ENCODE measurements around the gene GDPD5.

Gene GDPD5

DNA sequence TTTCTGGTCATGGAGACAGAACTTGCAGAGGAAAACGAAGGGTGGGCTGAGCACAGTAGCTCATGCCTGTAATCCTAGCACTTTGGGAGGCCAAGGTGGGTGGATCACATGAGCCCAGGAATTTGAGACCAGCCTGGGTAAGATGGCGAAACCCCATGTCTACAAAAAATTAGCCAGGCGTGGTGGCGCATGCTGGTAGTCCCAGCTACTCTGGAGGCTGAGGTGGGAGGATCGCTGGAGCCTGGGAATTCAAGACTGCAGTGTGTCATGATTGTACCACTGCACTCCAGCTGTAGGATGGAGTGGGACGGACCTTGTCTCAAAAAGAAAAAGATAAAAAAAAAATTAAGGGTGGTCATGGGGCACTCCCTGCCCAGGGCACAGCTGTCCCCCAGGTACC lies 42.2 kb upstream of the GDPD5 start:
- TF ChIP-seq, protein P1, sequence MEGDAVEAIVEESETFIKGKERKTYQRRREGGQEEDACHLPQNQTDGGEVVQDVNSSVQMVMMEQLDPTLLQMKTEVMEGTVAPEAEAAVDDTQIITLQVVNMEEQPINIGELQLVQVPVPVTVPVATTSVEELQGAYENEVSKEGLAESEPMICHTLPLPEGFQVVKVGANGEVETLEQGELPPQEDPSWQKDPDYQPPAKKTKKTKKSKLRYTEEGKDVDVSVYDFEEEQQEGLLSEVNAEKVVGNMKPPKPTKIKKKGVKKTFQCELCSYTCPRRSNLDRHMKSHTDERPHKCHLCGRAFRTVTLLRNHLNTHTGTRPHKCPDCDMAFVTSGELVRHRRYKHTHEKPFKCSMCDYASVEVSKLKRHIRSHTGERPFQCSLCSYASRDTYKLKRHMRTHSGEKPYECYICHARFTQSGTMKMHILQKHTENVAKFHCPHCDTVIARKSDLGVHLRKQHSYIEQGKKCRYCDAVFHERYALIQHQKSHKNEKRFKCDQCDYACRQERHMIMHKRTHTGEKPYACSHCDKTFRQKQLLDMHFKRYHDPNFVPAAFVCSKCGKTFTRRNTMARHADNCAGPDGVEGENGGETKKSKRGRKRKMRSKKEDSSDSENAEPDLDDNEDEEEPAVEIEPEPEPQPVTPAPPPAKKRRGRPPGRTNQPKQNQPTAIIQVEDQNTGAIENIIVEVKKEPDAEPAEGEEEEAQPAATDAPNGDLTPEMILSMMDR (IDR thresholded peaks at IDR 0.05; ENCODE audit: low read depth, low read length): no peak
- no peak overlapping the region for H3K4me3 ChIP-seq (ENCODE audit: low read depth, low read length)

DNA sequence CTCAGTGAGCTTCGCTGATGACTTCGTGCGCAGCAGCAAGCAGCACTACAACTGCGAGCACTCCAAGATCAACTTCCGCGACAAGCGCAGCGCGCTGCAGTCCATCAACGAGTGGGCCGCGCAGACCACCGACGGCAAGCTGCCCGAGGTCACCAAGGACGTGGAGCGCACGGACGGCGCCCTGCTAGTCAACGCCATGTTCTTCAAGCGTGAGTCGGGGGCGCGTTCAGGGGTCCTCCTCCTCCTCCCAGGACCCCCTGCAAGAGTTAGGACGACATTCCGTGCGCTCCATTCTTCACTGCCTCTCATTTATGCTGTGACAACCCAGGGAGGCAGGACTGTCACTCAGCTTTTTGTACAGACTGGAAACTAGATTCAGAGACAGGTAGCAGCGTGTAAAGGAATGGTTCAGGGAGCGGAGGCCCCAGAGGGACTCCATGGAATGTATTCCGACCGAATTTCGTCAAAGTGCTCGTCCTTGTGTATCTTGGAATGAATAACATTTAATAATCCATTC lies 41.1 kb upstream of the GDPD5 start:
- TF ChIP-seq, protein P1 (IDR thresholded peaks at IDR 0.05; ENCODE audit: low read depth, low read length): no peak
- H3K4me3 ChIP-seq (ENCODE audit: low read depth, low read length): no peak overlapping the region; the same call in 1 of the 2 replicates

DNA sequence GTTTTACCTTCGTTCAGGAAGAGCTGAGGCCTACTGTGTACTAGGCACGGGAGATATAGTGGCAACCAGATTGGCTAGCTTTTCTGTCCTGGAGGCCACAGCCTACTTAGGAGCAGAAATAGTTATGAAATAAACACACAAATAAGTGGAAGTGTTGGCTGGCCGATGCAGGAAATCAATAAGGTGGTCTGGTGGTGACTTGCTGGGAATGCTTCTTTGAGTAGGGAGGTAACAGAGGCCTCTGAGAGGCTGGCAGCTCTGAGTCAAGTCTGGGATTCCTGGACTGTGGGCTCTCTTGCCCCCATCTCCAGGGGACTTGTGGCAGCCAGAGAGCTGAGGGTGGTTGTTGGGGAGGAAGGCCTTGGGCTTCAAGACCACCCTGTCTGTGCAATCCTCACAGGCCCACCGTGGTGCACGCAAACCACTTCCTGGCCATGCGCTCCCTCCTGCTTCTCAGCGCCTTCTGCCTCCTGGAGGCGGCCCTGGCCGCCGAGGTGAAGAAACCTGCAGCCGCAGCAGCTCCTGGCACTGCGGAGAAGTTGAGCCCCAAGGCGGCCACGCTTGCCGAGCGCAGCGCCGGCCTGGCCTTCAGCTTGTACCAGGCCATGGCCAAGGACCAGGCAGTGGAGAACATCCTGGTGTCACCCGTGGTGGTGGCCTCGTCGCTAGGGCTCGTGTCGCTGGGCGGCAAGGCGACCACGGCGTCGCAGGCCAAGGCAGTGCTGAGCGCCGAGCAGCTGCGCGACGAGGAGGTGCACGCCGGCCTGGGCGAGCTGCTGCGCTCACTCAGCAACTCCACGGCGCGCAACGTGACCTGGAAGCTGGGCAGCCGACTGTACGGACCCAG lies 40.4 kb upstream of the GDPD5 start:
- peak overlapping the region; percentile 86 for H3K4me3 ChIP-seq (ENCODE audit: low read depth, low read length)
- TF ChIP-seq, protein P1 (IDR thresholded peaks at IDR 0.05; ENCODE audit: low read depth, low read length): no peak

DNA sequence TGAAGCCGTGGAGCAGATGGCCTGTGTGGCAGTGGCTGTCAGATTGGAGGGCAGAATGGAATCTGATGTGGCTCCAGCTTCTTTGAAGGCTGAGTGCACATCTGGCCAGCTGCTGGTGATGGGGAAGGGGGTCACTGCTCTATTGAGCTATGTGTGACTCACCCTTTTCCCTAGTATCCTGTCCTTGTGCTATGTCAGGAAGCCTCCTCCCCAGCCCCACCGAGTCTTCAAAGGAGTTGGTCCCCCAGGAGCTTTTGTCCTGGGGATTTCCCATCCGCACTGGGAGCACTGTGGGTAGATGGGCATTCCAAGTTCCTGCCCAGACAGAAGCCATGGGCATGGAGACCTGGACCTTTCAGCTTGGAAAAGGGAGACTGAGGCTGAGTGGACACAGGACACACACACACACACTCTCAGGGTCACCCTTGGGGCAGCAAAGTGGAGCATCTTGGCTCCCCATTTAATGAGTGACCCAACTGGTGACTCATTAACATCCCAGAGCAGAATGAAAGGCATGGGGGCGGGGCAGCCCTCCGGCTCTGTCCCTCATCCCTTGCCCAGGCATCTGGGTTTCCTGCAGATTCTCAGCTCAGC lies 39.6 kb upstream of the GDPD5 start:
- H3K4me3 ChIP-seq (ENCODE audit: low read depth, low read length): peak overlapping the region; percentile 86
- TF ChIP-seq, protein P1 (IDR thresholded peaks at IDR 0.05; ENCODE audit: low read depth, low read length): no peak

DNA sequence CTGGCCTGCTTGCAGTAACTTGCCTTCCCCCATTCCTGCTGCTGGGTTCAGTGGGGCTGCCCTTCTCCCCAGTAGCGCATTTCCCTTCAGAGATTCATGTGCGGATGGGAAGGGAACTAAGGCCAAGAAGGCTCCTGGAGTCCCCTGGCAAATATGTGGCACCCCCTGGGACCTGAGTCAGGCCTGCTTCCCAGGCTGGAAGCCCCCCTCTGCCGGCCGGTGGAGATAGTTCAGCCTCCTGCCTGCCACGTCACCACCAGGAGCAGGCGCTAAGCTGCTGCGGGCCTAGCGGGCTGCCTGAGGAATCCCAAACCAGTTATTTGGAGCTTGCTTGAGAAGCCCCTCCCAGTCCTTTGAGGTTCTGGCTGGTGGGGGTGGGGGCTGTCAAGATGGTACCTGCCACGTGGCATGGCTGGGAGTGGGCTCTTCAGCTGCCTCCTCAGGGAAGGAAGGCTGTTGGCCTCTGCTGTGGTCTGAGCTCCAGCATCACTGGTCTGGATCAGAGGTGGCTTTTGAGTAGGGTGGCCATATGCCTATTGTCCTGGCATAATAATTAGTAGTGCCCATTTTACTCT lies 38.3 kb upstream of the GDPD5 start:
- TF ChIP-seq, protein P1 (IDR thresholded peaks at IDR 0.05; ENCODE audit: low read depth, low read length): peak; percentile 69
- peak overlapping the region; percentile 86 for H3K4me3 ChIP-seq (ENCODE audit: low read depth, low read length)

DNA sequence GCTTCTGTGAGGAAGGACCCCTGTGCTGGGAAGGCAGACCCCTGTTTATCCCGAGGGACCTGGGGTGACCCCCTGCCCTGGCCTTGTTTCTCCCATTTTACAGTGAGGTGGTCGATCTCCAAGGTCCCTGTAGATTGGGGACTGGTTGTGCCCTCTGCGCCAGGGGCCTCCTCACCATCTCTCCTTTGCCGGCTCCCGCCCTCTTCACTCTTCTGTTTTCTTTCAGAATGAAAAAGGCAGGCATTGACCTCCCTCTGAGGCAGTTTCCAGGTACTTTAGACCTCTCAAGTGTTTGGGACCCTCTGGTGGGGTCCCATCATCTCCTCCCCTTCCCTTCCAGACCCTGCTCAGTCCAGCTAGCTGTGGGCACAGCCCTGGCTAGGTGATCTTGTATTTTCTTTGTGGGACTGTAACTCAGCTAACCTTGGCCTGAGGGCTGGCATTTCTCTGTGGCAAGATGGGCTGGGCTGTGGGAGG lies 37.8 kb upstream of the GDPD5 start:
- TF ChIP-seq, protein P1 (IDR thresholded peaks at IDR 0.05; ENCODE audit: low read depth, low read length): no peak
- peak overlapping the region; percentile 86 for H3K4me3 ChIP-seq (ENCODE audit: low read depth, low read length)
